GM19328 (cell line): ENCODE measurements around the gene TIPIN.
"Not testable (repeated sequence)": the region's sequence is repeated elsewhere in the genome, so short reads cannot be mapped to it uniquely, and the experiment has no call there.

Experiments
- ATAC-seq: cut with Tn5 transposase; IDR thresholded peaks from one replicate; pipeline ENCODE4 v1.9.1; 2021; ENCODE audit warnings: mild to moderate bottlenecking, moderate library complexity; ENCODE audit not compliant: unreplicated experiment

TIPIN gene

GRCh38 chr15:66386204-66387123 is 30.0 kb upstream of the TIPIN start, which contains the start of gene MAP2K1:
Gene MAP2K1, plus strand, starts transcription at chr15:66386912. Its CDS starts 436 bp downstream, at chr15:66387348.
- peak; percentile 71 for ATAC-seq

GRCh38 chr15:66381376-66381775 is 24.9 kb upstream of the TIPIN start:
- ATAC-seq, result not testable (repeated sequence)

GRCh38 chr15:66378814-66379430 is 22.4 kb upstream of the TIPIN start:
- ATAC-seq, result no peak

- ATAC-seq, result no peak
These were observed 17.7 kb upstream of the TIPIN start for GRCh38 chr15:66374179-66374578.

GRCh38 chr15:66369773-66370651 is 13.5 kb upstream of the TIPIN start:
- ATAC-seq, result no peak

- no peak for ATAC-seq
These were observed 8.6 kb upstream of the TIPIN start for GRCh38 chr15:66364944-66365528.

GRCh38 chr15:66362776-66363175 is 6.3 kb upstream of the TIPIN start:
- ATAC-seq, result no peak

GRCh38 chr15:66361745-66362460 is 5.4 kb upstream of the TIPIN start:
- not testable (repeated sequence) for ATAC-seq

- no peak for ATAC-seq
These were observed 3.3 kb upstream of the TIPIN start for GRCh38 chr15:66359740-66360139.

- ATAC-seq, result no peak
These were observed 467 bp downstream of the TIPIN start for GRCh38 chr15:66356077-66356358.

- not testable (repeated sequence) for ATAC-seq
These were observed 8.0 kb downstream of the TIPIN start for GRCh38 chr15:66348530-66348929.

- no peak for ATAC-seq
These were observed 27.7 kb downstream of the TIPIN start for GRCh38 chr15:66328771-66329170.

GRCh38 chr15:66327736-66328135 is 28.7 kb downstream of the TIPIN start:
- ATAC-seq, result no peak

GRCh38 chr15:66326051-66326450 is 30.4 kb downstream of the TIPIN start:
- ATAC-seq, result no peak

- no peak for ATAC-seq
These were observed 33.1 kb downstream of the TIPIN start for GRCh38 chr15:66323312-66323928.

GRCh38 chr15:66312144-66312543 is 44.3 kb downstream of the TIPIN start:
- ATAC-seq, result no peak

GRCh38 chr15:66310786-66311185 is 45.7 kb downstream of the TIPIN start:
- ATAC-seq, result no peak

GRCh38 chr15:66309828-66310227 is 46.7 kb downstream of the TIPIN start:
- ATAC-seq, result no peak

- ATAC-seq, result no peak
These were observed 48.0 kb downstream of the TIPIN start for GRCh38 chr15:66308531-66308930.

- ATAC-seq, result no peak
These were observed 50.1 kb downstream of the TIPIN start for GRCh38 chr15:66306381-66306780.
